Right cardiac atrium (tissue), 5 donors: ENCODE measurements around the gene AMOTL2. TPM values are rescaled to one million over a fixed set of nuclear protein-coding genes. Genes with fewer than 3 reads are reported as not detected.
A peak's percentile ranks its signal among the peaks of the same experiment; 100 is the strongest.

ENCODE experiments used
- ATAC-seq, 2 donors: fragments of 200-7000 bp; cut with Tn5 transposase; one replicate each; pipeline versions ENCODE4 v1.8.0 to v1.9.1; 2020; ENCODE audit warnings: moderate library complexity in 2 of 2, mild to moderate bottlenecking in 1 of 2
- DNase-seq, 3 donors: peaks; one replicate each; pipeline ENCODE4 v3.0.0-alpha.2; 2020
- H3K27ac ChIP-seq: one replicate; pipeline ENCODE4 v1.5.1; 2013; ENCODE audit warnings: mild to moderate bottlenecking, low read length, control low read depth, moderate library complexity
- H3K27me3 ChIP-seq: one replicate; pipeline ENCODE4 v1.6.1; 2013; ENCODE audit not compliant: control insufficient read depth, insufficient read depth
- H3K4me1 ChIP-seq: one replicate; pipeline ENCODE4 v1.6.1; 2013; ENCODE audit warnings: low read length; ENCODE audit not compliant: control insufficient read depth, insufficient read depth
- H3K4me3 ChIP-seq: one replicate; pipeline ENCODE4 v1.5.1; 2013; ENCODE audit warnings: low read length, control low read depth
- H3K9me3 ChIP-seq: one replicate; pipeline ENCODE4 v1.6.1; 2013; ENCODE audit warnings: low read length; ENCODE audit not compliant: control insufficient read depth
- WGBS: extraction: QIAGEN DNeasy Blood & Tissue Kit; methylation state at CpG from one replicate; pipeline ENCODE4 v1.1.7; 2013; 5-methylcytosine and 5-hydroxymethylcytosine counted together
- intact Hi-C, 4 donors: fragments of 100-400 bp; cut with DNase I; formaldehyde crosslinking; loops; one replicate each; pipeline versions ENCODE4 v1.11.0 to v1.14.0; 2022 to 2023
- polyA plus RNA-seq: library from polyadenylated mRNA; stranded (reverse); fragments of 200-250 nt; gene quantifications from one replicate; pipeline ENCODE4 v1.2.3, GENCODE V29; 2013
- total RNA-seq, 4 donors: library from RNA; stranded (reverse); fragmentation: NEBNext Ultra II Directional; extraction: Animal tissue kit (Norgen Biotek cat#: 25700); gene quantifications; one replicate each; pipeline ENCODE4 v1.2.1, GENCODE V29; 2021
- donor health status: healthy with polysubstance abuse.
- donor health status: DM: no; HTN: yes; CAD: no.
- donor health status: DM: no; HTN: no; CAD: no.
- donor health status: DM: no; HTN: yes; CAD: no; lungs with severe emphysema.
- donor health status: DM: yes; HTN: yes; CAD: no.

The AMOTL2 gene
- total and polyA plus RNA-seq, 5 donors = 22.9 to 57.6 (median 45.1) TPM

- H3K9me3 ChIP-seq = peaks cover 2% of the 10 kb centered on the region
- ATAC-seq (peak; percentile 17 to 30), DNase-seq (peak in 2 of 3 donors; percentile 46 to 58)
- H3K4me1 ChIP-seq = peaks cover 15% of the 10 kb centered on the region
- H3K27ac ChIP-seq = peak overlapping the region; percentile 42
- 64% methylated on average over 4 of the region's 4 CpGs for WGBS
- H3K27me3 ChIP-seq = no peaks in the 10 kb centered on the region
- intact Hi-C loops = no loop called here
- H3K4me3 ChIP-seq = no peak overlapping the region
Measured at GRCh38 chr3:134348524-134348923, 25.7 kb downstream of the AMOTL2 start.

GRCh38 chr3:134347551-134347950 lies 26.7 kb downstream of the AMOTL2 start:
- intact Hi-C loops = no loop called here
- 82% methylated on average over 3 of the region's 3 CpGs for WGBS

GRCh38 chr3:134346744-134347143 lies 27.5 kb downstream of the AMOTL2 start:
- WGBS = 8% methylated on average over 1 of the region's 1 CpG
- Histone ChIP-seq H3K4me1 (peaks cover 9% of the 10 kb centered on the region), H3K27ac (no peak overlapping the region), H3K9me3 (peaks cover 2% of the 10 kb centered on the region), H3K27me3 (no peaks in the 10 kb centered on the region), H3K4me3 (no peak overlapping the region)
- DNase-seq (no peak), ATAC-seq (no peak)
- intact Hi-C loops = no loop called here

More at GRCh38 chr3:134347551-134347950, 26.7 kb downstream of the AMOTL2 start:
- Histone ChIP-seq H3K27ac (no peak overlapping the region), H3K27me3 (no peaks in the 10 kb centered on the region), H3K9me3 (peaks cover 2% of the 10 kb centered on the region), H3K4me3 (no peak overlapping the region), H3K4me1 (peaks cover 14% of the 10 kb centered on the region)
- DNase-seq (peak in 1 of 3 donors; percentile 7), ATAC-seq (no peak)

GRCh38 chr3:134345202-134345601 lies 29.0 kb downstream of the AMOTL2 start:
- ATAC-seq (no peak), DNase-seq (no peak)
- WGBS = 60% methylated on average over 1 of the region's 1 CpG
- peaks cover 9% of the 10 kb centered on the region for H3K4me1 ChIP-seq
- H3K4me3 ChIP-seq = no peak overlapping the region
- no peaks in the 10 kb centered on the region for H3K27me3 ChIP-seq
- intact Hi-C loops = no loop called here
- H3K27ac ChIP-seq = no peak overlapping the region
- H3K9me3 ChIP-seq = peaks cover 2% of the 10 kb centered on the region

GRCh38 chr3:134344560-134344959 lies 29.7 kb downstream of the AMOTL2 start:
- intact Hi-C loops = no loop called here
- Histone ChIP-seq H3K4me1 (peaks cover 9% of the 10 kb centered on the region), H3K4me3 (no peak overlapping the region), H3K27me3 (no peaks in the 10 kb centered on the region), H3K9me3 (peaks cover 2% of the 10 kb centered on the region), H3K27ac (no peak overlapping the region)
- DNase-seq (no peak), ATAC-seq (no peak)
- WGBS = 78% methylated on average over 2 of the region's 2 CpGs

GRCh38 chr3:134342259-134342658 lies 32.0 kb downstream of the AMOTL2 start:
- no peak overlapping the region for H3K27ac ChIP-seq
- H3K9me3 ChIP-seq = peaks cover 2% of the 10 kb centered on the region
- intact Hi-C loops = no loop called here
- ATAC-seq (no peak), DNase-seq (no peak)
- no peaks in the 10 kb centered on the region for H3K27me3 ChIP-seq
- 95% methylated on average over 9 of the region's 9 CpGs for WGBS
- H3K4me3 ChIP-seq = no peak overlapping the region
- peaks cover 5% of the 10 kb centered on the region for H3K4me1 ChIP-seq

GRCh38 chr3:134341389-134341788 lies 32.9 kb downstream of the AMOTL2 start:
- Histone ChIP-seq H3K27me3 (no peaks in the 10 kb centered on the region), H3K4me1 (peaks cover 11% of the 10 kb centered on the region), H3K27ac (no peak overlapping the region), H3K9me3 (no peaks in the 10 kb centered on the region), H3K4me3 (no peak overlapping the region)
- intact Hi-C loops = no loop called here
- WGBS = 93% methylated on average over 2 of the region's 2 CpGs
- DNase-seq (no peak), ATAC-seq (no peak)

- Histone ChIP-seq H3K27ac (no peak overlapping the region), H3K27me3 (no peaks in the 10 kb centered on the region), H3K4me1 (peaks cover 14% of the 10 kb centered on the region), H3K4me3 (no peak overlapping the region), H3K9me3 (no peaks in the 10 kb centered on the region)
- WGBS = 72% methylated on average over 1 of the region's 1 CpG
- intact Hi-C loops = no loop called here
- ATAC-seq (no peak), DNase-seq (no peak)
Measured at GRCh38 chr3:134340982-134341365, 33.3 kb downstream of the AMOTL2 start.

- H3K9me3 ChIP-seq = no peaks in the 10 kb centered on the region
- H3K27me3 ChIP-seq = no peaks in the 10 kb centered on the region
- intact Hi-C loops = no loop called here
- H3K4me3 ChIP-seq = no peak overlapping the region
- DNase-seq = no peak
- H3K27ac ChIP-seq = no peak overlapping the region
- ATAC-seq = no peak
- H3K4me1 ChIP-seq = peaks cover 14% of the 10 kb centered on the region
- 63% methylated on average over 1 of the region's 1 CpG for WGBS
Measured at GRCh38 chr3:134340362-134340981, 33.8 kb downstream of the AMOTL2 start.

- H3K4me3 ChIP-seq = no peak overlapping the region
- no peaks in the 10 kb centered on the region for H3K9me3 ChIP-seq
- peaks cover 14% of the 10 kb centered on the region for H3K4me1 ChIP-seq
- no peak for DNase-seq
- no peak for ATAC-seq
- intact Hi-C loops = no loop called here
- no peak overlapping the region for H3K27ac ChIP-seq
- 87% methylated on average over 5 of the region's 5 CpGs for WGBS
- no peaks in the 10 kb centered on the region for H3K27me3 ChIP-seq
Measured at GRCh38 chr3:134339913-134340312, 34.3 kb downstream of the AMOTL2 start.

- intact Hi-C loops = no loop called here
- Histone ChIP-seq H3K27me3 (no peaks in the 10 kb centered on the region), H3K4me3 (no peak overlapping the region), H3K27ac (no peak overlapping the region), H3K9me3 (no peaks in the 10 kb centered on the region), H3K4me1 (peaks cover 16% of the 10 kb centered on the region)
- WGBS = 92% methylated on average over 9 of the region's 9 CpGs
- no peak for ATAC-seq
- no peak for DNase-seq
Measured at GRCh38 chr3:134339331-134339730, 34.9 kb downstream of the AMOTL2 start.
